GM12891 (cell line): ENCODE data around the gene PKDREJ.

Experiments used
- POLR2A ChIP-seq: IDR thresholded peaks from 2 replicates; pipeline ENCODE4 v1.6.1; 2011; ENCODE audit warnings: low read depth, low read length, control low read depth
- POLR2AphosphoS5 ChIP-seq: IDR thresholded peaks from 2 replicates; pipeline ENCODE4 v1.6.1; 2011; ENCODE audit warnings: low read depth, low read length, control low read depth
- SPI1 ChIP-seq: IDR thresholded peaks from 2 replicates; pipeline ENCODE4 v1.6.1; 2011; ENCODE audit warnings: low read depth, low read length, control low read depth
- TAF1 ChIP-seq: IDR thresholded peaks from 2 replicates; pipeline ENCODE4 v1.6.1; 2011; ENCODE audit warnings: low read depth, low read length, control low read depth

DNA sequence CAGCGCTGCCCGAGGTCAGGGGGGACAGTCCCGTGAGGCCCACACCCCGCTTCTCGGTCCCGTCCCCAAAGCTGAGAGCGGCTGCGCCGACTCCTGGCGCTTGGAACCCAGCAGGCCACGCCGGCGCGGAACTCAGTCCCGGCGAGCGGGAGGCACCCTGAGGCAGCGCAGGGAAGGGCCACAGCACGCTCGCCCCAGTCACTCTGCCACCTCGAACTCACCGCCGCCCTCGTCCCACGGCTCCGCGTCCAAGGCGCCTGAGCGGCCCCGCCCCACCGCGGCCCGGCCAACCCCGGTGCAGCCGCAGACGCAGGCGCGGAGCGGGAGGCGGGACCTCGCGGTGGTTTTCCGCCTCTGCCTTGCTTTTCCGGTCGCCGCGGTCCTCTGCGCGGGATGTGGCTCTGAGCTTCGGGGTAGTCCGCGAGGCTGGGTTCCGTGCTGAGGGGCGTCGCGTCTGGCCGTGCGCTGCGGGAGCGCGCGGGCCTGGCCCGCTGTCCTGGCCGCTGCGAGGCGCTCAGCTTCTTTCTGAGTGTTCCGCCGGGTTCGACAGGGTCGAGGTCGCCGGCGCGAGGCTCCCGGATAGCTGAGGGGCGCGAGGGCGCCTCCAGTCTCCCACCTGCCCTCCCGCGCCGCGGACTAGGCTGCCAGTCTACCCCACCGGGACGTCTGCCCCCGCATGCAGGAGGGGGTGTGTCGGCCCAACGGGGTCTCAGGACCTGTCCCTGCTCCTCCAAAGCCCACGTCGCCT is 12.9 kb downstream of the PKDREJ start, which contains the start of gene CDPF1:
- TF ChIP-seq POLR2A, result peak; percentile 81
- no peak for TF ChIP-seq SPI1
- peak; percentile 85 for TF ChIP-seq POLR2AphosphoS5
- TF ChIP-seq TAF1, result peak; percentile 79
